GM12878 (cell line): Measurements from ENCODE around the gene PMAIP1. TPM values are rescaled to one million over a fixed set of nuclear protein-coding genes. Genes with fewer than 3 reads are reported as not detected.

Source experiments
- ATAC-seq: fragments of 200-7000 bp; cut with Tn5 transposase; 3 replicates; pipeline ENCODE4 v1.9.1; 2020; ENCODE audit warnings: mild to moderate bottlenecking, moderate library complexity
- BruUV-seq: library from RNA; stranded (reverse); fragments of 400-500 nt; replicated peaks from 2 replicates; lab custom pipeline; 2021; lab: Mats Ljungman, UMichigan
- CTCF ChIA-PET: fragments of 300-600 bp; sonication (Branson Sonifier 250); formaldehyde crosslinking; extraction: SDS; loops from one replicate; lab custom pipeline; 2021; ENCODE audit warnings: inconsistent platforms; lab: Yijun Ruan, JAX
- POLR2A ChIA-PET: fragments of 350-600 bp; formaldehyde crosslinking; extraction: SDS; loops from one replicate; lab custom pipeline; 2021; ENCODE audit warnings: inconsistent platforms; lab: Charles Lee
- RAD21 ChIA-PET: fragments of 300-600 bp; sonication (Branson Sonifier 250); formaldehyde crosslinking; loops from one replicate; lab custom pipeline; 2023; ENCODE audit warnings: antibody characterized with exemption; ENCODE audit not compliant: unreplicated experiment; lab: Charles Lee
- SMC1A ChIA-PET: fragments of 300-600 bp; sonication (Branson Sonifier 250); formaldehyde crosslinking; loops from one replicate; lab custom pipeline; 2023; ENCODE audit not compliant: unreplicated experiment, uncharacterized antibody; lab: Charles Lee
- DNase-seq: peaks from one replicate; pipeline ENCODE4 v3.0.0-alpha.2; 2011; ENCODE audit warnings: low read depth, low spot score
- FAIRE-seq: peaks from 3 replicates; lab custom pipeline; 2011; peaks lifted over from hg19 to GRCh38; lab: Jason Lieb, UNC
- H2AFZ ChIP-seq: 2 replicates; pipeline ENCODE4 v1.6.0; 2011; ENCODE audit warnings: low read depth, low read length, control low read depth; ENCODE audit not compliant: control insufficient read depth
- H3K27ac ChIP-seq: 2 replicates; pipeline ENCODE4 v1.5.1; 2011; ENCODE audit warnings: control low read depth; ENCODE audit not compliant: control insufficient read depth, insufficient read depth
- H3K27me3 ChIP-seq, 2 experiments: replicated peaks in 1 of 2; 2 replicates each; pipeline versions ENCODE4 v1.6.0 to v1.6.1; 2011; ENCODE audit warnings: low read length in 1 of 2; ENCODE audit not compliant: control insufficient read depth in 2 of 2, insufficient read depth in 2 of 2
- H3K36me3 ChIP-seq, 2 experiments: 2 replicates each; pipeline ENCODE4 v1.5.1; 2011; ENCODE audit warnings: low read length in 1 of 2; ENCODE audit not compliant: control insufficient read depth in 2 of 2, insufficient read depth in 2 of 2
- H3K4me1 ChIP-seq: 2 replicates; pipeline ENCODE4 v1.6.1; 2011; ENCODE audit warnings: mild to moderate bottlenecking, low read length, moderate library complexity, mixed read lengths; ENCODE audit not compliant: control insufficient read depth, insufficient read depth
- H3K4me2 ChIP-seq: 2 replicates; pipeline ENCODE4 v1.6.0; 2011; ENCODE audit warnings: control low read depth; ENCODE audit not compliant: control insufficient read depth, insufficient read depth
- H3K4me3 ChIP-seq: fragments of 200-600 bp; sonication (generic); 2 replicates; pipeline ENCODE4 v1.5.1; 2016
- H3K79me2 ChIP-seq: 2 replicates; pipeline ENCODE4 v1.6.0; 2011; ENCODE audit warnings: low read length; ENCODE audit not compliant: control insufficient read depth, insufficient read depth
- H3K9ac ChIP-seq: 2 replicates; pipeline ENCODE4 v1.8.0; 2011; ENCODE audit warnings: low read length, control low read depth, mixed read lengths; ENCODE audit not compliant: control insufficient read depth, insufficient read depth
- H3K9me3 ChIP-seq: replicated peaks from 3 replicates; pipeline ENCODE4 v1.5.1; 2011; ENCODE audit warnings: mild to moderate bottlenecking, low read length; ENCODE audit not compliant: control insufficient read depth, insufficient read depth
- H4K20me1 ChIP-seq: 2 replicates; pipeline ENCODE4 v1.6.0; 2011; ENCODE audit not compliant: control insufficient read depth, insufficient read depth
- ASH2L ChIP-seq: fragments of 300-600, 200-600 bp; sonication (generic); IDR thresholded peaks from 2 replicates; pipeline ENCODE4 v1.6.1; 2017; ENCODE audit warnings: low read depth, mild to moderate bottlenecking, borderline replicate concordance
- CHD2 ChIP-seq: IDR thresholded peaks from 2 replicates; pipeline ENCODE4 v1.6.1; 2011; ENCODE audit warnings: low read depth, low read length, improper control_type of control experiment, borderline replicate concordance
- CHD4 ChIP-seq: fragments of 200-600 bp; sonication (generic); IDR thresholded peaks from 2 replicates; pipeline ENCODE4 v1.6.1; 2016; ENCODE audit warnings: mild to moderate bottlenecking
- E4F1 ChIP-seq: fragments of 450-650 bp; IDR thresholded peaks from 2 replicates; pipeline ENCODE4 v1.6.1; 2018; ENCODE audit warnings: borderline replicate concordance, mild to moderate bottlenecking; ENCODE audit not compliant: partially characterized antibody
- EZH2 ChIP-seq: IDR thresholded peaks from 2 replicates; pipeline ENCODE4 v1.6.1; 2012; ENCODE audit warnings: low read depth, mild to moderate bottlenecking, control low read depth, inconsistent platforms, low read length, borderline replicate concordance; ENCODE audit not compliant: control insufficient read depth
- FOS ChIP-seq: IDR thresholded peaks from 3 replicates; pipeline ENCODE4 v1.6.1; 2011; ENCODE audit warnings: borderline replicate concordance; ENCODE audit not compliant: insufficient read length; ENCODE audit errors: extremely low read depth
- IKZF2 ChIP-seq, 2 experiments: fragments of 450-650 bp; IDR thresholded peaks; 2 replicates each; pipeline ENCODE4 v1.6.1; 2017; ENCODE audit warnings: mild to moderate bottlenecking in 2 of 2, moderate library complexity in 2 of 2
- NRF1 ChIP-seq: conservative IDR thresholded peaks from 2 replicates; pipeline ENCODE4 v1.6.1; 2011; ENCODE audit warnings: mild to moderate bottlenecking, low read depth, low read length, improper control_type of control experiment
- SREBF1 ChIP-seq: IDR thresholded peaks from 2 replicates; pipeline ENCODE4 v1.6.1; 2012; ENCODE audit warnings: mild to moderate bottlenecking, low read length
- SUZ12 ChIP-seq: fragments of 200-600 bp; sonication (generic); IDR thresholded peaks from one replicate; pipeline ENCODE4 v1.6.1; 2018; ENCODE audit warnings: antibody characterized with exemption, mild to moderate bottlenecking; ENCODE audit not compliant: unreplicated experiment
- TARDBP ChIP-seq: IDR thresholded peaks from 2 replicates; pipeline ENCODE4 v1.6.1; 2016; ENCODE audit warnings: borderline replicate concordance
- WGBS: methylation state at CpG from one replicate; pipeline ENCODE4 v1.1.6; 2016; ENCODE audit warnings: low lambda C conversion rate; ENCODE audit not compliant: insufficient replicate concordance, insufficient coverage; ENCODE audit errors: missing lambda C conversion rate; 5-methylcytosine and 5-hydroxymethylcytosine counted together
- in situ Hi-C: fragments of 300-500 bp; cut with MboI; formaldehyde crosslinking; loops from 9 replicates; pipeline ENCODE4 v1.14.3; 2018; ENCODE audit warnings: mixed read lengths
- intact Hi-C: fragments of 100-400 bp; cut with micrococcal nuclease; formaldehyde crosslinking; loops from one replicate; pipeline ENCODE4 v1.14.2; 2022; ENCODE audit not compliant: unreplicated experiment
- polyA plus RNA-seq, 11 experiments: library from polyadenylated mRNA; depleted of rRNA in 4 of 11; unstranded in 6 of 11; stranded (reverse) in 5 of 11; fragments of >200 nt; fragmentation: Nextera tagmentation in 4 of 11; fragmentation: Illumina TruSeq in 1 of 11; extraction: Ambion mirVana in 4 of 11; extraction: Trizol in 1 of 11; gene quantifications; 1 replicate in 1 of 11; 2 replicates in 10 of 11; pipeline versions ENCODE4 v1.2.1 to v1.2.3, GENCODE V29; 2011 to 2016; ENCODE audit warnings: inconsistent platforms in 2 of 11, missing spikeins in 2 of 11, low read depth in 1 of 11
- total RNA-seq, 4 experiments: library from RNA; depleted of rRNA in 3 of 4; stranded (reverse); fragments of >200 nt in 3 of 4; fragmentation: Illumina TruSeq in 1 of 4; extraction: Trizol in 1 of 4; gene quantifications; 2 replicates each; pipeline versions ENCODE4 v1.2.1 to v1.2.3, GENCODE V29; 2013 to 2021
- TF ChIP-seq, protein P1 (sequence below): fragments of 450-650 bp; formaldehyde crosslinking; IDR thresholded peaks from 2 replicates; pipeline ENCODE4 v1.4.0; 2020; ENCODE audit warnings: mild to moderate bottlenecking, moderate library complexity
- TF ChIP-seq, protein P2 (sequence below): IDR thresholded peaks from 2 replicates; pipeline ENCODE4 v1.6.1; 2012; ENCODE audit warnings: low read length, inconsistent platforms

Gene PMAIP1
- total and polyA plus RNA-seq, 10 of the 15 experiments (the other 5 are each of a cell fraction or from before 2014, with no cell fraction given), result 74.0 to 219 (median 112) TPM

- Histone ChIP-seq H3K9me3 (no peaks in the 10 kb centered on the region), H3K4me2 (no peak overlapping the region), H3K27ac (no peak overlapping the region), H4K20me1 (no peaks in the 10 kb centered on the region), H2AFZ (no peak overlapping the region), H3K9ac (no peak overlapping the region), H3K4me3 (no peak overlapping the region), H3K36me3 (no peaks in the 10 kb centered on the region), H3K27me3 (no peaks in the 10 kb centered on the region), H3K79me2 (no peaks in the 10 kb centered on the region), H3K4me1 (peaks cover 7% of the 10 kb centered on the region; the same call in 1 of the 2 replicates)
- 38% methylated on average over 4 of the region's 4 CpGs for WGBS
- CTCF ChIA-PET, result interaction anchor here (1.0 to 1.3 kb wide), 2 partner anchors 11 to 45 kb away, joined by 4 to 5 read pairs; no protein-coding TSS in a partner anchor
- DNase-seq, result no peak
- POLR2A ChIA-PET, result interaction anchor here (0.6 kb wide), 1 partner anchor 11 kb away, joined by 3 read pairs; no protein-coding TSS in a partner anchor
- BruUV-seq, result no TSS peak
- RAD21 ChIA-PET, result interaction anchor here (1.7 kb wide), 1 partner anchor 15 kb away, joined by 6 read pairs; no protein-coding TSS in a partner anchor
- no peak for FAIRE-seq
- intact Hi-C loops (no loop called here), in situ Hi-C loops (no loop called here)
- no peak for TF ChIP-seq CHD2
- no peak for TF ChIP-seq E4F1
- TF ChIP-seq, protein P1, sequence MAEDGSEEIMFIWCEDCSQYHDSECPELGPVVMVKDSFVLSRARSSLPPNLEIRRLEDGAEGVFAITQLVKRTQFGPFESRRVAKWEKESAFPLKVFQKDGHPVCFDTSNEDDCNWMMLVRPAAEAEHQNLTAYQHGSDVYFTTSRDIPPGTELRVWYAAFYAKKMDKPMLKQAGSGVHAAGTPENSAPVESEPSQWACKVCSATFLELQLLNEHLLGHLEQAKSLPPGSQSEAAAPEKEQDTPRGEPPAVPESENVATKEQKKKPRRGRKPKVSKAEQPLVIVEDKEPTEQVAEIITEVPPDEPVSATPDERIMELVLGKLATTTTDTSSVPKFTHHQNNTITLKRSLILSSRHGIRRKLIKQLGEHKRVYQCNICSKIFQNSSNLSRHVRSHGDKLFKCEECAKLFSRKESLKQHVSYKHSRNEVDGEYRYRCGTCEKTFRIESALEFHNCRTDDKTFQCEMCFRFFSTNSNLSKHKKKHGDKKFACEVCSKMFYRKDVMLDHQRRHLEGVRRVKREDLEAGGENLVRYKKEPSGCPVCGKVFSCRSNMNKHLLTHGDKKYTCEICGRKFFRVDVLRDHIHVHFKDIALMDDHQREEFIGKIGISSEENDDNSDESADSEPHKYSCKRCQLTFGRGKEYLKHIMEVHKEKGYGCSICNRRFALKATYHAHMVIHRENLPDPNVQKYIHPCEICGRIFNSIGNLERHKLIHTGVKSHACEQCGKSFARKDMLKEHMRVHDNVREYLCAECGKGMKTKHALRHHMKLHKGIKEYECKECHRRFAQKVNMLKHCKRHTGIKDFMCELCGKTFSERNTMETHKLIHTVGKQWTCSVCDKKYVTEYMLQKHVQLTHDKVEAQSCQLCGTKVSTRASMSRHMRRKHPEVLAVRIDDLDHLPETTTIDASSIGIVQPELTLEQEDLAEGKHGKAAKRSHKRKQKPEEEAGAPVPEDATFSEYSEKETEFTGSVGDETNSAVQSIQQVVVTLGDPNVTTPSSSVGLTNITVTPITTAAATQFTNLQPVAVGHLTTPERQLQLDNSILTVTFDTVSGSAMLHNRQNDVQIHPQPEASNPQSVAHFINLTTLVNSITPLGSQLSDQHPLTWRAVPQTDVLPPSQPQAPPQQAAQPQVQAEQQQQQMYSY (CRISPR knock-in tag), result no peak
- TF ChIP-seq IKZF2 (IDR thresholded peaks at IDR 0.05), result no peak
- TF ChIP-seq SREBF1, result no peak
- TF ChIP-seq, protein P2, sequence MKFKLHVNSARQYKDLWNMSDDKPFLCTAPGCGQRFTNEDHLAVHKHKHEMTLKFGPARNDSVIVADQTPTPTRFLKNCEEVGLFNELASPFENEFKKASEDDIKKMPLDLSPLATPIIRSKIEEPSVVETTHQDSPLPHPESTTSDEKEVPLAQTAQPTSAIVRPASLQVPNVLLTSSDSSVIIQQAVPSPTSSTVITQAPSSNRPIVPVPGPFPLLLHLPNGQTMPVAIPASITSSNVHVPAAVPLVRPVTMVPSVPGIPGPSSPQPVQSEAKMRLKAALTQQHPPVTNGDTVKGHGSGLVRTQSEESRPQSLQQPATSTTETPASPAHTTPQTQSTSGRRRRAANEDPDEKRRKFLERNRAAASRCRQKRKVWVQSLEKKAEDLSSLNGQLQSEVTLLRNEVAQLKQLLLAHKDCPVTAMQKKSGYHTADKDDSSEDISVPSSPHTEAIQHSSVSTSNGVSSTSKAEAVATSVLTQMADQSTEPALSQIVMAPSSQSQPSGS, result no peak
- no peak for TF ChIP-seq SUZ12
- TF ChIP-seq NRF1, result no peak
- TF ChIP-seq ASH2L, result no peak
- no peak for TF ChIP-seq TARDBP
- TF ChIP-seq EZH2, result no peak
- TF ChIP-seq CHD4, result no peak
- no peak for TF ChIP-seq FOS
- no peak for ATAC-seq
- SMC1A ChIA-PET, result interaction anchor here (1.1 to 2.1 kb wide), 3 partner anchors 10 to 14 kb away, joined by 3 to 7 read pairs (median 6); no protein-coding TSS in a partner anchor
These were observed 42.8 kb downstream of the PMAIP1 start for GRCh38 chr18:59942601-59943000.
